K562 (cell line): ENCODE measurements around the gene ARHGEF10L.

Experiments used
- ARID4B ChIP-seq: sonication (generic); formaldehyde crosslinking; IDR thresholded peaks from 2 replicates; pipeline ENCODE4 v1.8.0; 2022; ENCODE audit warnings: mild to moderate bottlenecking, missing genetic modification reagents
- FOXA1 ChIP-seq: fragments of 450-650 bp; IDR thresholded peaks from 2 replicates; pipeline ENCODE4 v1.6.1; 2016; ENCODE audit warnings: mild to moderate bottlenecking, borderline replicate concordance
- HNRNPUL1 ChIP-seq: fragments of 200-400 bp; formaldehyde crosslinking; IDR thresholded peaks from 2 replicates; pipeline ENCODE4 v1.6.1; 2017; ENCODE audit warnings: low read length
- PCBP2 ChIP-seq: fragments of 200-400 bp; formaldehyde crosslinking; IDR thresholded peaks from 2 replicates; pipeline ENCODE4 v1.6.1; 2018; ENCODE audit warnings: low read length, low read depth, mild to moderate bottlenecking, moderate library complexity; ENCODE audit not compliant: poor library complexity, severe bottlenecking
- SAFB ChIP-seq: fragments of 200-400 bp; formaldehyde crosslinking; IDR thresholded peaks from 2 replicates; pipeline ENCODE4 v1.6.1; 2017; ENCODE audit warnings: low read depth, low read length, borderline replicate concordance
- SP2 ChIP-seq: IDR thresholded peaks from 2 replicates; pipeline ENCODE4 v1.6.1; 2011; ENCODE audit warnings: mild to moderate bottlenecking, low read depth, low read length, moderate library complexity; ENCODE audit not compliant: poor library complexity, severe bottlenecking; ENCODE audit errors: extremely low read depth
- THRA ChIP-seq: fragments of 450-650 bp; IDR thresholded peaks from 2 replicates; pipeline ENCODE4 v1.6.1; 2017; ENCODE audit warnings: mild to moderate bottlenecking, moderate library complexity
- ZNF133 ChIP-seq: fragments of 250-450 bp; sonication (Bioruptor Pico); IDR thresholded peaks from 2 replicates; pipeline ENCODE4 v1.4.0; 2020; ENCODE audit warnings: mild to moderate bottlenecking
- ZNF384 ChIP-seq: IDR thresholded peaks from 2 replicates; pipeline ENCODE4 v1.6.1; 2012; ENCODE audit warnings: low read depth, low read length, improper control_type of control experiment

GRCh38 chr1:17553975-17554700, 14.6 kb downstream of the ARHGEF10L start:
- TF ChIP-seq ZNF133 (CRISPR knock-in tag) = no peak
- TF ChIP-seq ARID4B (CRISPR knock-in tag) = no peak
- TF ChIP-seq SAFB = no peak
- TF ChIP-seq SP2 = no peak
- TF ChIP-seq ZNF384 = no peak
- TF ChIP-seq THRA = no peak
- no peak for TF ChIP-seq PCBP2
- no peak for TF ChIP-seq FOXA1
- no peak for TF ChIP-seq HNRNPUL1
